ENCODE measurements around the gene SPATA2L. TPM values are rescaled to one million over a fixed set of nuclear protein-coding genes. Genes with fewer than 3 reads are reported as not detected.

Gene SPATA2L
- total RNA-seq, 1 donor from 2014 or later, result 10.8 TPM

GRCh38 chr16:89729863-89730593, 28.5 kb upstream of the SPATA2L start:
- Histone ChIP-seq H3K4me3 (ENCODE audit: insufficient read depth, low read depth, low read length) (no peak overlapping the region), H3K4me2 (ENCODE audit: low read length) (no peak overlapping the region), H3K27me3 (ENCODE audit: insufficient read depth, low read length) (no peaks in the 10 kb centered on the region), H3K4me1 (ENCODE audit: insufficient read depth, low read length) (no peaks in the 10 kb centered on the region), H3K27ac (ENCODE audit: low read depth, low read length) (no peak overlapping the region), H3K36me3 (ENCODE audit: insufficient read depth, low read length) (peaks cover 48% of the 10 kb centered on the region), H3K9me3 (ENCODE audit: insufficient read depth, low read depth, low read length) (no peaks in the 10 kb centered on the region), H3K79me2 (ENCODE audit: insufficient read depth, low read length) (peaks cover 42% of the 10 kb centered on the region), H4K20me1 (ENCODE audit: insufficient read depth, low read length) (peaks cover 73% of the 10 kb centered on the region), H2AFZ (ENCODE audit: low read depth, low read length) (no peak overlapping the region), H3K9ac (ENCODE audit: low read length) (no peak overlapping the region)
- no peaks in the 10 kb centered on the region for H3K9me3 Mint-ChIP-seq (ENCODE audit: unreplicated experiment)
- FAIRE-seq (no peak), DNase-seq (ENCODE audit: low read depth) (no peak)
- no peaks in the 10 kb centered on the region for H3K4me1 Mint-ChIP-seq (ENCODE audit: low read depth, unreplicated experiment)
- H3K27ac Mint-ChIP-seq (ENCODE audit: unreplicated experiment), result no peak overlapping the region
- TF ChIP-seq EZH2 (IDR thresholded peaks at IDR 0.05; ENCODE audit: insufficient read depth, low read length) (no peak), CTCF (IDR thresholded peaks at IDR 0.05; ENCODE audit: insufficient read depth, low read depth, low read length) (no peak)
- no peak overlapping the region for H3K4me3 Mint-ChIP-seq (ENCODE audit: unreplicated experiment)
- H3K27me3 Mint-ChIP-seq (ENCODE audit: low read depth, unreplicated experiment), result no peaks in the 10 kb centered on the region
- H3K36me3 Mint-ChIP-seq (ENCODE audit: low read depth, unreplicated experiment), result peaks cover 28% of the 10 kb centered on the region

- FAIRE-seq (no peak), DNase-seq (ENCODE audit: low read depth) (no peak)
- Mint-ChIP-seq H3K27me3 (ENCODE audit: low read depth, unreplicated experiment) (no peaks in the 10 kb centered on the region), H3K36me3 (ENCODE audit: low read depth, unreplicated experiment) (peaks cover 22% of the 10 kb centered on the region), H3K4me3 (ENCODE audit: unreplicated experiment) (no peak overlapping the region), H3K4me1 (ENCODE audit: low read depth, unreplicated experiment) (peaks cover 3% of the 10 kb centered on the region), H3K27ac (ENCODE audit: unreplicated experiment) (no peak overlapping the region), H3K9me3 (ENCODE audit: unreplicated experiment) (no peaks in the 10 kb centered on the region)
- Histone ChIP-seq H3K4me1 (ENCODE audit: insufficient read depth, low read length) (no peaks in the 10 kb centered on the region), H2AFZ (ENCODE audit: low read depth, low read length) (no peak overlapping the region), H3K9me3 (ENCODE audit: insufficient read depth, low read depth, low read length) (no peaks in the 10 kb centered on the region), H3K79me2 (ENCODE audit: insufficient read depth, low read length) (peaks cover 49% of the 10 kb centered on the region), H3K9ac (ENCODE audit: low read length) (no peak overlapping the region), H3K4me2 (ENCODE audit: low read length) (no peak overlapping the region), H3K36me3 (ENCODE audit: insufficient read depth, low read length) (peaks cover 47% of the 10 kb centered on the region), H3K27ac (ENCODE audit: low read depth, low read length) (no peak overlapping the region), H3K4me3 (ENCODE audit: insufficient read depth, low read depth, low read length) (no peak overlapping the region), H3K27me3 (ENCODE audit: insufficient read depth, low read length) (no peaks in the 10 kb centered on the region), H4K20me1 (ENCODE audit: insufficient read depth, low read length) (peaks cover 77% of the 10 kb centered on the region)
- TF ChIP-seq CTCF (IDR thresholded peaks at IDR 0.05; ENCODE audit: insufficient read depth, low read depth, low read length) (no peak), EZH2 (IDR thresholded peaks at IDR 0.05; ENCODE audit: insufficient read depth, low read length) (no peak)
These were observed 27.8 kb upstream of the SPATA2L start for GRCh38 chr16:89729293-89729692.
